ENCODE measurements around the gene SERPINI2.
"Not testable (repeated sequence)": the region's sequence is repeated elsewhere in the genome, so short reads cannot be mapped to it uniquely, and the experiment has no call there.

SERPINI2 gene

GRCh38 chr3:167450675-167451074 is 23.2 kb downstream of the SERPINI2 start:
- DNase-seq (ENCODE audit: low spot score), result no peak

GRCh38 chr3:167450195-167450594 is 23.6 kb downstream of the SERPINI2 start:
- DNase-seq (ENCODE audit: low spot score), result no peak

- no peak for DNase-seq (ENCODE audit: low spot score)
Observed at GRCh38 chr3:167445491-167445890, 28.4 kb downstream of the SERPINI2 start.

GRCh38 chr3:167441256-167441655 is 32.6 kb downstream of the SERPINI2 start:
- no peak for DNase-seq (ENCODE audit: low spot score)

GRCh38 chr3:167437428-167438139 is 36.3 kb downstream of the SERPINI2 start:
- DNase-seq (ENCODE audit: low spot score), result no peak

GRCh38 chr3:167426962-167427361 is 46.9 kb downstream of the SERPINI2 start:
- DNase-seq (ENCODE audit: low spot score), result not testable (repeated sequence)

GRCh38 chr3:167422396-167422795 is 51.4 kb downstream of the SERPINI2 start:
- DNase-seq (ENCODE audit: low spot score), result not testable (repeated sequence)

GRCh38 chr3:167409611-167410010 is 64.2 kb downstream of the SERPINI2 start:
- DNase-seq (ENCODE audit: low spot score), result no peak

- DNase-seq (ENCODE audit: low spot score), result peak; percentile 45
Observed at GRCh38 chr3:167406876-167407492, 66.9 kb downstream of the SERPINI2 start.

- DNase-seq (ENCODE audit: low spot score), result no peak
Observed at GRCh38 chr3:167397826-167398225, 76.0 kb downstream of the SERPINI2 start.

GRCh38 chr3:167396075-167396474 is 77.8 kb downstream of the SERPINI2 start:
- no peak for DNase-seq (ENCODE audit: low spot score)

- no peak for DNase-seq (ENCODE audit: low spot score)
Observed at GRCh38 chr3:167394003-167394402, 79.8 kb downstream of the SERPINI2 start.

Data from SK-N-DZ (cell line).